ENCODE results near the gene WDR12. TPM values are rescaled to one million over a fixed set of nuclear protein-coding genes. Genes with fewer than 3 reads are reported as not detected.

Gene WDR12
- total and polyA plus RNA-seq, 2 of the 13 experiments (the other 11 are each of a cell fraction or from before 2014, with no cell fraction given): 94.4 to 216 TPM

GRCh38 chr2:202831242-202832220 lies 79.9 kb downstream of the WDR12 start (continued):
- TF ChIP-seq DRAP1 (CRISPR knock-in tag; IDR thresholded peaks at IDR 0.05) (0 out of 2 replicates have a peak, but pooled peaks have one; percentile 55), SOX13 (IDR thresholded peaks at IDR 0.05) (no peak), SOX13 (CRISPR knock-in tag; conservative IDR thresholded peaks at IDR 0.05 in 1 of 2, IDR thresholded peaks at IDR 0.05 in 1 of 2) (0 out of 4 replicates have a peak, but pooled peaks of 1 of the 2 experiments have one; percentile 17), ZNF800 (CRISPR knock-in tag; IDR thresholded peaks at IDR 0.05) (0 out of 2 replicates have a peak, but pooled peaks have one; percentile 41), TOE1 (CRISPR knock-in tag; IDR thresholded peaks at IDR 0.05) (no peak), ZNF580 (CRISPR knock-in tag; IDR thresholded peaks at IDR 0.05; ENCODE audit: borderline replicate concordance, low read depth) (peak; percentile 42; the same call in 1 of the 2 replicates), MXI1 (IDR thresholded peaks at IDR 0.05; ENCODE audit: borderline replicate concordance, low read depth, low read length) (no peak), ZNF460 (CRISPR knock-in tag; IDR thresholded peaks at IDR 0.05; ENCODE audit: borderline replicate concordance) (no peak), SMAD3 (CRISPR knock-in tag; IDR thresholded peaks at IDR 0.05) (peak; percentile 69; the same call in 1 of the 2 replicates), ZNF780A (CRISPR knock-in tag; IDR thresholded peaks at IDR 0.05) (no peak), SIX1 (CRISPR knock-in tag; IDR thresholded peaks at IDR 0.05; ENCODE audit: borderline replicate concordance) (peak; percentile 22; the same call in 1 of the 2 replicates), ZNF557 (CRISPR knock-in tag; IDR thresholded peaks at IDR 0.05) (0 out of 2 replicates have a peak, but pooled peaks have one; percentile 18), ZNF337 (CRISPR knock-in tag; IDR thresholded peaks at IDR 0.05; ENCODE audit: borderline replicate concordance, low read depth) (no peak), TAF15 (IDR thresholded peaks at IDR 0.05; ENCODE audit: low read depth, low read length, poor library complexity, severe bottlenecking) (no peak), ZSCAN9 (CRISPR knock-in tag; IDR thresholded peaks at IDR 0.05; ENCODE audit: borderline replicate concordance) (peak; percentile 55; the same call in 1 of the 2 replicates), ZNF552 (CRISPR knock-in tag; IDR thresholded peaks at IDR 0.05; ENCODE audit: borderline replicate concordance) (no peak), ERF (CRISPR knock-in tag; IDR thresholded peaks at IDR 0.05) (peak; percentile 71; the same call in 1 of the 2 replicates), IRF2 (CRISPR knock-in tag; IDR thresholded peaks at IDR 0.05) (peak; percentile 41; the same call in 1 of the 2 replicates), ZFP1 (CRISPR knock-in tag; IDR thresholded peaks at IDR 0.05) (no peak), TEAD3 (CRISPR knock-in tag; optimal IDR thresholded peaks at IDR 0.05; ENCODE audit: borderline replicate concordance) (peak; percentile 70), HNF4A (CRISPR knock-in tag; IDR thresholded peaks at IDR 0.05) (peak; percentile 28; the same call in 1 of the 2 replicates), NFYB (CRISPR knock-in tag; IDR thresholded peaks at IDR 0.05) (peak; percentile 57), FOXA3 (CRISPR knock-in tag; IDR thresholded peaks at IDR 0.05) (0 out of 2 replicates have a peak, but pooled peaks have one; percentile 25), SOX5 (CRISPR knock-in tag; IDR thresholded peaks at IDR 0.05; ENCODE audit: borderline replicate concordance) (0 out of 2 replicates have a peak, but pooled peaks have one; percentile 27), CENPBD1 (CRISPR knock-in tag; IDR thresholded peaks at IDR 0.05; ENCODE audit: borderline replicate concordance, low read depth) (no peak), SALL1 (CRISPR knock-in tag; IDR thresholded peaks at IDR 0.05) (peak; percentile 27; the same call in 1 of the 2 replicates)
